OCI-LY7 (cell line): ENCODE measurements around the gene ULK4.

ENCODE experiments used
- EZH2phosphoT487 ChIP-seq: fragments of 200-600 bp; sonication (generic); IDR thresholded peaks from 2 replicates; pipeline ENCODE4 v1.6.1; 2018; ENCODE audit warnings: low read depth, borderline replicate concordance, mild to moderate bottlenecking, mixed run types, antibody characterized with exemption, low read length, moderate library complexity, mixed read lengths
- TF ChIP-seq, protein P1 (sequence below): fragments of 200-600 bp; sonication (generic); conservative IDR thresholded peaks from 2 replicates; pipeline ENCODE4 v1.5.1; 2014; ENCODE audit warnings: mild to moderate bottlenecking, antibody characterized with exemption, low read length, moderate library complexity, mixed read lengths

GRCh38 chr3:41503998-41504623, 457.8 kb downstream of the ULK4 start:
- TF ChIP-seq, protein P1, sequence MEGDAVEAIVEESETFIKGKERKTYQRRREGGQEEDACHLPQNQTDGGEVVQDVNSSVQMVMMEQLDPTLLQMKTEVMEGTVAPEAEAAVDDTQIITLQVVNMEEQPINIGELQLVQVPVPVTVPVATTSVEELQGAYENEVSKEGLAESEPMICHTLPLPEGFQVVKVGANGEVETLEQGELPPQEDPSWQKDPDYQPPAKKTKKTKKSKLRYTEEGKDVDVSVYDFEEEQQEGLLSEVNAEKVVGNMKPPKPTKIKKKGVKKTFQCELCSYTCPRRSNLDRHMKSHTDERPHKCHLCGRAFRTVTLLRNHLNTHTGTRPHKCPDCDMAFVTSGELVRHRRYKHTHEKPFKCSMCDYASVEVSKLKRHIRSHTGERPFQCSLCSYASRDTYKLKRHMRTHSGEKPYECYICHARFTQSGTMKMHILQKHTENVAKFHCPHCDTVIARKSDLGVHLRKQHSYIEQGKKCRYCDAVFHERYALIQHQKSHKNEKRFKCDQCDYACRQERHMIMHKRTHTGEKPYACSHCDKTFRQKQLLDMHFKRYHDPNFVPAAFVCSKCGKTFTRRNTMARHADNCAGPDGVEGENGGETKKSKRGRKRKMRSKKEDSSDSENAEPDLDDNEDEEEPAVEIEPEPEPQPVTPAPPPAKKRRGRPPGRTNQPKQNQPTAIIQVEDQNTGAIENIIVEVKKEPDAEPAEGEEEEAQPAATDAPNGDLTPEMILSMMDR = no peak
- TF ChIP-seq EZH2phosphoT487 = no peak
